Left renal cortex interstitium (tissue), 4 donors: ENCODE data around the gene PSD2. TPM values are rescaled to one million over a fixed set of nuclear protein-coding genes. Genes with fewer than 3 reads are reported as not detected.

ENCODE experiments used
- DNase-seq, 4 donors: peaks; one replicate each; pipeline ENCODE4 v3.0.0-alpha.2; 2013; ENCODE audit warnings: low read depth in 4 of 4, low spot score in 2 of 4, missing footprints in 1 of 4
- polyA plus RNA-seq, 4 donors: library from polyadenylated mRNA; unstranded; fragments of 120-200 nt; gene quantifications; one replicate each; pipeline ENCODE4 v1.2.1, GENCODE V29; 2013; ENCODE audit not compliant: insufficient read length in 4 of 4

PSD2 gene
- polyA plus RNA-seq, 4 donors = 1.7 to 2.8 (median 2.0) TPM

DNA sequence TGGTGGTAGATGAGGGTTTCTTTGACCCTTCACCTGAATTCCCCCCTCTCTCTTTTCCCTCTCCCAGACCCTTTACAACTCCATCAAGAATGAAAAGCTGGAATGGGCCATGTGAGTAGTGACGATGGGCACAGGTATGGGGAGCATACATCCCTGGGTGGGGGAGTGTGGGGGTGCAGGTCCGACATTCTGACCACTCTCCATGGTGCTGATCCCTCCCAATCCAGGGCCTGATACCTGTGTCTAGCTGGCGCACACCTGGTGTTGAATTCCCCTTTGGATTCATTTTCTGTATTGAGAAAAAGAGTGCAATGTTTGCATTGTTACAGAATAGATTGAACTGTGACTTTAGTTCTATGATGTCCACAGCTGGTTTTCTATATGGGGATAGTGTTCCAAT, 40.0 kb downstream of the PSD2 start:
- no peak for DNase-seq

DNA sequence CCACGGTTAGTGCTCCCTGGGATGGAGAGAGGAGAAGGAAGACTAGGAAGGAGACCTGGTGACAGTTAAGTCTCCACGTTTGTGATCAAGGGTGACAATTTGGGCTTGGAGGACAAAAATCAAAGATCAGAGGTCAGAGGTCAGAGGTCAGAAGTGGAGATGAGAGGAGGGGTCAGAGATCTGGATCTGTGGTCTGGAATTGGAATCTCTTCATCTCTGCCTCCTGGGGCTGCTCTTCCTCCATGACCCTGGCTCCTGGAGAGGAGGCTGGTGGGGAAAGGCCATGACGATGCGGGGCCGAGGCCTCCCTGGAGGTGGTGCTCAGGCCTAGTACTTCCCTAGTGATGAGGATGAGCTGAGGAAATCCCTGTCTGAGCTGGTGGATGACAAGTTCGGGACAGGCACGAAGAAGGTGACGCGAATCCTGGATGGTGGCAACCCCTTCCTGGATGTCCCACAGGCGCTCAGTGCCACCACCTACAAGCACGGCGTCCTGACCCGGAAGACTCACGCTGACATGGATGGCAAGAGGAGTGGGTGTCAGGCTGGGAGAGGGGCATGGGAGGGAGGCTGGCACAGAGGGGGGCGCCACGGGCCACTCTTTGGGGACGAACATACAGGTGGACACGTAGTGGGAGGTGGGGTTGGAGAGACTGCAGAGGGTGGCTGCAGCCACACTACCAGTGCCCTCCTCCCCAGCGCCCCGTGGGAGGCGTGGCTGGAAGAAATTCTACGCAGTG, 41.0 kb downstream of the PSD2 start:
- DNase-seq = no peak

DNA sequence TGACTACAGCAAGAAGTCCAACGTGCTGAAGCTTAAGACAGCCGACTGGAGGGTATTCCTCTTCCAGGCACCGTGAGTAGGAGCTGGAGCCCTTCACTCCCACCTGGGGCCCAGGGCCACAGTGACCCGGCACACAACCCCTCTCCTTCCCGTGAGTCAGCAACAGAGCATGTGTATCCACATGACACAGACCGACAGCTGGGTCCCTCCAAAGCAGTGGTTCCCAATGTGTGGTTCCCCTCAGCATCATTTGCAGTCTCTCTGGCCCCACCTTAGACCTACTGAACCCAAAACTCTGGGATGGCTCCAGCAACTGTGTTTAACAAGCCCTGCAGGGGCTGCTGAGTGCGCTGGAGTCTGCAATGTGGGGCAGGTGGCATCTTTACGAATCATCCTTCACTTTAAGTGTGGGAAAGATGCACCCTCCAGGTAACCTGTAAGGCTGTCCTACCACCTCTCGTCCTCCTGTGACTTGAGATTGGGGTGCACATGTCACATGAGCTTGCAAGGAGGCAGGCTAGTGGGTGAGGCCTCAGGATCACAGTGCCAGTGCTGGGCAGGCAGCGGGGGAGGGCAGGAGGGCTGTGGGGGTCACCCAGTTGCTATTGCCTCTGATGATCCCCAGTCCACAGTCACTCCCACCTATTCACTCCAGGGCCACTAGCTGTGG, 42.2 kb downstream of the PSD2 start:
- DNase-seq = no peak

DNA sequence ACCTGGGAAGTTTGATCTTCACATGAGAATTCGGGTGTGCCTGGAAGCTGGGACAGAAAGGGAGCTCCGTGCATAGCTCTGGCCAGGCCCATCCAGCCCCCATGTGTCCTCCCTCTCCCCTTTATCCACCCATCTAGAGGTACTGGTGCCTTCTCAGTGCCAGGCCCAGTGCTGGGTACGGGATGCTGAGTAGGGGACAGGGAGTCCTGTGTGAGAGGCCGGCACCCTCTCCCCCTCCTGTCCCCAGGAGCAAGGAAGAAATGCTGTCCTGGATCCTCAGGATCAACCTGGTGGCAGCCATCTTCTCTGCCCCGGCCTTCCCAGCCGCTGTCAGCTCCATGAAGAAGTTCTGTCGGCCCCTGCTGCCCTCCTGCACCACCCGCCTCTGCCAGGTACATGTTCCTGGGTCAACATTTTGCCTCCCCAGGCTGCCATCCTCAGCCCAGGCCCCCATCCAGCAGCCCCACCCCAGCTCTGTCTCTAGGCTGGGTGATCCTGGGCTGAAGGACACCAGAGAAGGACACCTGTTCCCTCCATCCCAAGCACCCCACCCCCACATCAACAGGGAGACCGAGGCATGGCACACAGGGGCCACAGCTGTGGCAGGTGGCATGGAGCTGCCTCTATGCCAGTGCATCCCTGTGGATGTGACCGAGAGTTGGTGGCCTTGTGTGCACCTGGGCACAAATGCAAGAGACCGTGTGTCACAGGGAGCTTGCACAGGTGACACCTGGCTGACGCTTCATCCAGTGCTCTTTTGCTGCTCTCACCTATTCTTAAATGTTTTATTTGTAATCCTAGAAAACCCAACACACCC, 43.0 kb downstream of the PSD2 start:
- DNase-seq = no peak

DNA sequence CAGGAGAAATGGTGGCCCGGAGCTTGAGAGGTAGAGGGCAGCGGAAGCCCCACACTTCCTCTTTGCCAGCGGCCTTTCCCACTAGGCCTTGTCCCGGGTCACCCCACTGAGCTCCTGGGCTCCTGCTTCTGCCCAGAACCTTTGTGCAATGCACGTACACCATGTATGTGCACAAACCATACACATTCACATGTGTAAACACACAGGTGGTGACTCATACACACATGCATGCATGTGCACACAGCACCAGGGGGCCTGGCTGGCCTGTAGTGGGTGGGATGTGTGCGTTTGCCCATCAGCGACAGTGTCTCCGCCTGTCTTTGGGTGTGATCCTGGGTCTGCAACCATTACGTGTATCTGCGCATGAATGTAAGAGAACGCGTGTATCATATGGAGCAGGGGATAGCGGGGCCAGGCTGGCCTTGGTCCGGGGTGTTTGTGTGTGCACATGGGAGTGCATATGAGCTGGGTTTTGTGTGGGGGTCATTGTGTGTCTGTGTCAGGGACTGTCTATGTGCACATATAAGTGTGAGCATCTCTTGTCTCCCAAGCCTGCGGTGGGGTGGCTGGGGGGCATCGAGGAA, 43.7 kb downstream of the PSD2 start:
- DNase-seq = no peak

DNA sequence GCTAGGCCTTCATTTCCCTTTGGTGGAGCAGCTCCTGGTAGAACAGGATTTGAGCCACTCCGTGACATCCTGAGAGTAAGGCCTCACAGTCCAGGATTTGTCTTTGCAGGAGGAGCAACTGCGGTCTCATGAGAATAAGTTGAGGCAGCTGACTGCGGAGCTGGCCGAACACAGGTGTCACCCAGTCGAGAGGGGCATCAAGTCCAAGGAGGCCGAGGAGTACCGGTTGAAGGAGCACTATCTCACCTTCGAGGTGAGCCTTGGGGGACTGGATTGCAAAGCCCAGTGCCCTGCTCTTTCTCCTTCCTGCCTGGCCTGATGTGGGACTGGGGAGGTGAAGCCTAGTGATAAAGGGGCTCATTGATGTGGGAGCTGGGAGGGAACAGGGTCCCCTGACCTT, 44.3 kb downstream of the PSD2 start:
- DNase-seq = no peak

DNA sequence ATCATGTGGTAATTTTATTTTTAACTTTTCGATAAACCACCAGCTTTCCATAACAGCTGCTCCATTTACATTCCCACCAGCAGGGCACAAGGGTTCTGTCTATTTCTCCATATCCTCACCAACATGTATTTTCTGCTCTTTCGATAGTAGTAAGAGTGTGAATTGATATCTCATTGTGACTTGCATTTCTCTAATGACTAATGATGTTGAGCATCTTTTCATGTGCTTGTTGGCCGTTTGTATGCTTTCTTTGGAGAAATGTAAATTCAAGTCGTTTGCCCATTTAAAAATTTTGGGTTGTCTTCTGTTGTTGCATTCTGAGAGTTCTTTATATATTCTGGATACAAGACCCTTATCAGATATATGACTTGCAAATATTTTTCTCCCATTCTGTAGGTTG, 45.9 kb downstream of the PSD2 start:
- DNase-seq = no peak

DNA sequence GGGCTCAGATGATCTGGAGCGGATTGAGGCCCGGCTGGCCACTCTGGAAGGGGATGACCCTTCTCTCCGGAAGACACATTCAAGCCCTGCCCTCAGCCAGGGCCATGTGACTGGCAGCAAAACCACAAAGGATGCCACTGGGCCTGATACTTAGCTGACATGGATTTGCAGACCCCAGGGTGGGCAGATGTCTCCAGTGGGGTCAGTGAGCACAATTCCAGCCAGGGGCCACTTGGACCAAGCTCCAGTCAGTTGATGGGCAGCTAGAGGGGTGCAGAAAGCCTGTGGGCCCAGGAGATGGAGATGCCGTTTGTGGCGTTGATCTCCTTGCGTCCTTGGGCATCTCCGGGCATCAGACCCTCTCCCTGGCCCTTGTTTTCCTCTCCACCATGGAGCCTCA, 46.7 kb downstream of the PSD2 start:
- DNase-seq = no peak

DNA sequence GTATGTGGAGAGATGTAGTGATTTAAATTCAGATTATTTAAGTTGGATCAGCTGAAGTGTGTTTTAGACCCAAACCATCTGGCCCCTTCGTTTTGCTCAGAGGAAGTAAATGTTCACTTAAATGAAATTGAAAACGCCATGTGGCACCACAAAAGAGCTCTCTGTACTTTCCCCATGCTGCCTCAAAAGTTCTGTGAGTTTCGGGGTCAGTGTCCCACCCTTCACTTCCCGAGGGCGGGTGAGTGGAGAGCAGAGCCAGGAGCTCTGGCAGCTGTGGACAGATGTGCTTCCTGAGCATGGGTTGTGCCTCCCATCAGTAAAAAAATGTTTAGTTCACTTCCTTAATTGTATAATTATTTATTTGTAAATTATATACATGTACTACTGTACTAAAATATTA, 48.4 kb downstream of the PSD2 start:
- no peak for DNase-seq

DNA sequence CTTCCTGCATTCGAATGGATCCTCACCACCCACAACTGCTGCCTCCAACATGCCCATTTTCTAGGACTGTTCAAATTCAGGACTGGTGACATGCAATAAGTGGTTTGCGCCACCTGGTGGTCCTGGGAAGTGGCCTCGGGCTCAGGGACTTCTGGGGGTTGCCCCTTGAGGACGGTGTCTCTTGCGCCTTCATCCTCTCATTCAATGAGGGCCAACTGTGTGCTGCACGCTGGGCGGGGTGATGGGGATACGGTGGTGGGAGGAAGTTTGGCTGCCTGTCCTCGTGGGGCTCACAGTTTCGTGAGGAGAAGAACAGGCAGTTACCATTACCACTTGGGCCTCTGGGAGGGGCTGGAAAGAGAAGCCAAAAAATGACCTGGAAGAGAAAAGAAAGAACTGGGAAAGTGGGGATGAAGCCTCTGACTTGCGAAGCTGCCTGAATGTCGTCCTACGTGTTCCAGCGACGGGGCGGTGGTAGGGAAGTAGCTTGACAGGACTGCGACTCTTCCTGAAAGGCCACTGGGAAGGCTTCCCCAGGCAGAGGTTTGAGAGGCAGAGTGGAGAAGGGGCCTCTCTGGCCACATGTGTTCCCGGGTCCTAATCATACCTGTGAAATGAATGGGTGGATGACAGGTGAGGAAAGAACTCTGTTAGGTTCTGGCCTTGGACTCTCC, 49.0 kb downstream of the PSD2 start:
- peak in 1 of 4 donors; percentile 50 for DNase-seq

DNA sequence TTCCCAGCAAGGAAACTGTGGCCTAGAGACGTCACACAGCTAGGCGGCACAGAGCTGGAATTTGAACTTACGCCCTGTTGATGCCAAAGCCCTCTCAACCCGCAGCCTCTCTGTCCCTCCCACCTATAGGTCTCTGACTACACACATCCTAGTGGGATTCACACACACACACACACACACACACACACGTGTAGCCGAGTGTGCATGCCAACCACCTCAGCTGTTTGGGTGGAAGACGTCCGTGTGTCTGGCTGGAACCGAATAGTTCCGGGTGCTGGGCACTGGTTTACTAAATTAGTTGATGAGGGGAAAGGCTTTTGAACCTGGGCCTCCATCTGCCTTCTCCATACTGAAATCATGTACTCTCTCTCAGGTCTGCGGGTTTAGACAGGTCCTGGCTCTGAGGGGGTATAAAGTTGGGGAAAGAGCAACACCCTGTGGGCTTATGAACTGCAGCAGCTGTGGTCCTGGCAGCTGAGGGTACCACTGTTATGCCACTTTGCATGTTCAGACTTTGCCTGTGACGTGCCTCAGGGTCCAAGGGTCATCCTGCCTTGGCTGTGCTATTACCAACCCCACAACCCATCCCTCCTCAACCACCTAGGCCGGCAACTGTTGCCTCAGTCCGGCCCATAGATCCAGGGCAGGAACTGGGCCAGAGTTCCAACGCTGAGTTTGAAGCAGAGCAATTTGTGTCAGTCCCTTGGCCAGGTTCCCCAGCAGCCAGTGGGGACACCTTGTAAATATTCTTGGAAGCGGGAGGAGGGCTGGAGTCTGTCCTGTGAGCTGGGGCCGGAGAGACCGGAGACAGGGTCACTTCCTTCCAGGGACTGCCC, 50.5 kb downstream of the PSD2 start:
- no peak for DNase-seq

DNA sequence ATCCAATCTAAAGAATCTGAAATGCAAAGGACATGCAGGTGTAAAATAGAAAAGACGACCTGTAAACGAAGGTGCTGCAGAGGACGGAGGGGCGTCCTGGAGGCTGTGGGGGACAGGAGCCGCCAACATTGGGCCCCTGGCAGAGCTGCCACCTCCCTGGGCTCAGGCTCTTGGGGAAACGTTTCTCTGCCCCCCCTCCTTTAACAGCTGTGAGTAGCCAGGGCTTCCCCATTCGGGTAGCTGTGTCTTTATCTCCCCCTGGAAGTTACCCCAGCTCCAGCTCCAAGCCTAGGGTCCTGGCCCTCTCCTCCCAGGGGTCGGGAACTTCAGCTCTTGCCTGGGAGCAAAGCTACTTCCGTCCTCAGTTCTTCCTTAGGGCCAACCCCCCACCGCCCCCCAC, 51.5 kb downstream of the PSD2 start:
- DNase-seq = no peak

DNA sequence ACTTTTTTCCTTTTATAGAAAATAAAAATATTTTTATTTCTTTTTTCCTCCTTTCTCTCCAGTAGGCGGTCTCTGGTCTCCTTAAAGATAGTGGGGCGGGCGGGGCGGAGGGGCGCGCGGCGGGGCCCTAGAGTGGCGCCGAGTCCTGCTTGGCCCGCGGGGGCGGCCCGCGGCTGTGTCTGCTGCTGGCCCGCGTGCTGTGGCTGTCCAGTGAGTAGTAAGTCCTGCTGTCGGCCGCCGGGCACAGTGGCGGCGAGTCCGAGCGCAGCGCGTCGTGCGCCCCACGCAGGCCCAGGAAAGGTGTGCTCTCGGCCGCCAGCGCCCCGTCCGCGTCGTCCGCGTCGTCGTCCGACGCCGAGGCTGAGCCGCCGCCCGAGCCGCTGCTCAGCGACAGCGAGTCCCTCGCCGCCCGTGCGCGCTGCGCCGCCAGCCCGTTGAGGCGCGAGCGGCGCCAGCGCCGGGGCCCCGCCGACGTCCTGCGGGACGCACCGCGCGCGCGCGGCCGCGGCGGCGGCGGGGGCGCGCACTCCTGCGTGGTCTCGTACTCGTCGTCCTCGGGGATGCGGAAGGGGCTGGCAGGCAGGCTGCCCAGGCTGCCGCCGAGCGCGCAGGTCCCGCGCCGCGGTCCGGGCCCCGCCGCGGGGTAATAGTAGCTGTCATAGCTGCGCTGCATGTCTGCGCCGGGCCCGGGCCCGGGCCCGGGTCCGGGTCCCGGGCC, 52.3 kb downstream of the PSD2 start:
- DNase-seq = peak in 3 of 4 donors; percentile 37 to 53 (median 44)

DNA sequence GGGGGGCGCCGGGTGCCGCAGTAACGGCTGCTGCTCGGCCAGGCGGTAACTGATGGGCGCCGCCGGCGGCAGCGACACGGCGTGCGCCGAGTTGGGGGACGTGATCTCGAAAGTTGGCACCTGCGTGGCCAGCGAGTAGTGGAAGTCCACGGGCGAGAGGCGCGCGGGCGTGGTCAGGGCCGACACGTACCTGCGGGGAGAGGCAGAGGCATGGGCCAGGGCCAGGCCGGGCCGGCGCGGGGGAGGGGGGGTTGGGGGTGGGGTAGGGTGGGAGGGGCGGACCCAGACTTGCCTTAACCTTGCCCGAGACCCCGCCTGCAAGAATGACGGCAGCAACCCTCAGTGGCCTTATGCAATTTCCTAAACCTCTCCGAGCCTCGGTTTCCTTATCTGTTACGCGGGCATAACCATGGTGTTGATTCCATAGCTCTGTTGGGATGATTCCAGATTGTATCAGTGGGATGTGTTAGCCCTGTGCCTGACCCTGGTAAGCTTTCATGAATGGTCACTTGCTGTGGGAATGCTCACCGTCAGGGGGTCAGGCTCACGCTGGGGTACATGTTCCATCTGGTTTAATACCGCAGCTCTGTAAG, 53.0 kb downstream of the PSD2 start:
- DNase-seq = no peak

DNA sequence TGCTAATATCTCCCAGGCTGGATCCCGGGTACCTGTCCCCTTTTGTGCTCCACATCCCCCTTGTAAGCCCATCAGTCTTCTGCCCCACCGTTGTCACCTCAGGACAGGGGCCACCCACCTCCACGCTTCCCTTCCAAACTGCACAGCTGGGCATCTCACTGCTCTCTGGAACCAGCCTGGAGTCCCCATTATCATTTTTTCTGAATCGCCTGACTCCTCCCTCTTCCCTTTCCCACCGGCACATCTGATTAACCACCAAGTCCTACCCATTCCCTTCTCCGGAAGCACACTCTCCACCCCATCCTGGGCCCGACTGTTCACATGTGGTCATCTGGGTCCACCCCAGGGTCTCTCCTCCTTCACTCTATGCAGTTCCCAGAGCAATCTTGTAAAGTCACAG, 53.9 kb downstream of the PSD2 start:
- DNase-seq = no peak

DNA sequence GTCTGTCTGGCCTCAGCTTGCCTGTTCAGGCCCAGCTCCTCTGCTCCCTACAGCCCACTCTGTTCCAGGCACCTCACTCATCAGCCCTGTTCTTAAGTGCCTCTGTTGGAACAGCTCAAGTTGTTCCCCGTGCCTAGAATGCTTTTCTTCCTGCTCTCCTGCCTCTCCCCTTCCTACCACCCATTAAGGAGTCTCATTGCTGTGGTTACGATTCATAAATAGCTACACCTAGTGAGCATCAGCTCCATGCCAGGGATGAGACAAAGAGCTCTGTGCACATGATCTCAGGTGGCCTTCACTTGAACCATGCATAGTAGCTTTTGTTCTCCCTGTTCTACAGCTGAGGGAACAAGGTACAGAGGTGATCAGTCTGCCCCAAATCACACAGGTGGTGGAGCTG, 54.3 kb downstream of the PSD2 start:
- no peak for DNase-seq

DNA sequence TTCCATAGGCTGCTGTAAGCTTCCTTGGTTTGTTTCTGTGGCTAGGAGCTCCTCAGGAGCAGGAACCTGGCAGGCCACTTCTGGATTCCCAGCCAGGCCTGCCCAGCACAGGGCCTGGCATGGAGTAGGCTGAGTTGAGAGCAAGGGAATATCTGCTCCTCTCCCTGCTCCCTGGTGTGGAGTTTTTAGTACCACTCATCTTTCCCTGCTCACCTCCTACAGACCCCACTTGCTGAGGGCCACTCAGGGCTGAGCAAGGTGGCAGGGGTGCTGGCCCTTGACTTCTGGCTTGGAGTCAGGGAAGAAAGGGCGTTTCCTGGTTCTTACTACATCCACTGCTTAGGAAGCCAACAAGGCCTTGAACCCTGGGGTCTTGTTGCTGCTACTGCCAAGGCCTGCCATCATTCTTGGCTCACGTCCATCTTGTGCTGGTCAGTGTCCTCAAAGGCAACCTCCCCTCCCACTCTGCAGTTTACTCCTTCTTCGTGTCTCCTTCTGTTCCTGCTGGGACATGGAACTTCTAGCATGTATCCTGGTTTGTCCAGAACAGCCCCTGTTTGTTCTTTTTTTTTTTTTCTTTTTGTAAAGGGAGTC, 54.9 kb downstream of the PSD2 start:
- DNase-seq = no peak

DNA sequence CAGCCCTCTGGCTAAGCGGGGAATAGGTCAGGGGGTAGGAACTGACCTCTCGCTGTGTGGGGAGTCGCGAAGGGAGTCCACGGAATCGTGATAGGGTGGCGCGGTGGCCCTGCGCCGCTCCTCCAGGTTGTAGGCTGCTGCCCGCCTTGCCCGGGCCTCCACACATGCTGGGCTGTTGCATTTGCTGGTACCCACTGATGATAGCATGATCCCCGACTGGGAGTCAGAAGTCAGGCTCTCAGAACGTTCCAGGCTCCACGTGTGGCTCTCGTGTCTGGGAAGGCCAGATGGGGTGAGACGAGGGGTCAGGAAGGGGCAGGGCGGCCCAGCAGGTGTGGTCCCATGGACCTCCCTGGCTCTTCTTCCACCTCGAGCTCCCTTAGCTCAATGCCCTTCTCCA, 56.0 kb downstream of the PSD2 start:
- DNase-seq = no peak
